Peyer's patch (tissue), 4 donors: ENCODE data around the gene SYNJ1.

Source experiments
- CTCF ChIP-seq, 6 experiments: fragments of 450-650 bp in 4 of 6; fragments of 200-600 bp in 2 of 6; sonication (generic) in 1 of 6; IDR thresholded peaks; one replicate each; pipeline ENCODE4 v1.5.1; 2017 to 2019; ENCODE audit warnings: antibody characterized with exemption in 6 of 6, mild to moderate bottlenecking in 3 of 6, moderate library complexity in 1 of 6
- POLR2A ChIP-seq, 2 donors: fragments of 450-650 bp; IDR thresholded peaks; one replicate each; pipeline ENCODE4 v1.5.1; 2017; ENCODE audit warnings: antibody characterized with exemption in 2 of 2, mild to moderate bottlenecking in 2 of 2, moderate library complexity in 2 of 2

DNA sequence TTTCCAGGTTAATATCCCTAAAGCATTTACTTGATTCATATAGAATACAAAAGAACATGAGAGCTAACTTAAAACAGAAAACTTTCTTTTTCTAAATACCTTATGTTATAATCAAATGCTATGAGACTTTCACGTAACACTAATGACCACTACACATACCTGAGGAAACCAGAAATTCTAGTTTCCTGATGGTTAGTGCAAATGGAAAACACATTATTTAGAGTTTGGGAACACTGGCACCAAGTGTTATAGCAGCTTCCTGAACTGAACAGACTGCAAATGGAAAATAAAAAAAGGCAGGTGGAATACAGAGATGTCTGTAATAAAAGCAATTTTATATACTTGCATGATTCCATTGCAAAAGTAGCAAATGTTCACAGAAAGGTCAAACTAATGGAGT is 28.3 kb upstream of the SYNJ1 start:
- TF ChIP-seq POLR2A (IDR thresholded peaks at IDR 0.05): no peak
- TF ChIP-seq CTCF (IDR thresholded peaks at IDR 0.05): no peak
